Caco-2 (cell line): Measurements from ENCODE around the gene DCBLD2. TPM values are rescaled to one million over a fixed set of nuclear protein-coding genes. Genes with fewer than 3 reads are reported as not detected.

Source experiments
- BruUV-seq: library from RNA; stranded (reverse); fragments of 400-500 nt; replicated peaks from 2 replicates; lab custom pipeline; 2021; lab: Mats Ljungman, UMichigan
- CTCF ChIA-PET: fragments of 300-600 bp; sonication (Branson Sonifier 250); formaldehyde crosslinking; loops from one replicate; lab custom pipeline; 2022; ENCODE audit warnings: antibody characterized with exemption; lab: Charles Lee
- POLR2A ChIA-PET: fragments of 300-600 bp; sonication (Branson Sonifier 250); formaldehyde crosslinking; loops from one replicate; lab custom pipeline; 2022; ENCODE audit warnings: antibody characterized with exemption; lab: Charles Lee
- DNase-seq, 2 experiments: peaks; one replicate each; pipeline versions ENCODE4 v3.0.0 to v3.0.0-alpha.2; 2020 to 2022
- H3K27me3 ChIP-seq: replicated peaks from 2 replicates; pipeline ENCODE4 v1.6.0; 2011; ENCODE audit warnings: low read length; ENCODE audit not compliant: control insufficient read depth, insufficient read depth
- H3K36me3 ChIP-seq: 2 replicates; pipeline ENCODE4 v1.5.1; 2011; ENCODE audit warnings: low read length; ENCODE audit not compliant: control insufficient read depth, insufficient read depth
- H3K4me1 ChIP-seq: fragments of 250-450 bp; sonication (Bioruptor Pico); 2 replicates; pipeline ENCODE4 v1.5.1; 2020; ENCODE audit warnings: mild to moderate bottlenecking
- H3K4me3 ChIP-seq: 2 replicates; pipeline ENCODE4 v1.5.1; 2011; ENCODE audit warnings: low read depth, mild to moderate bottlenecking, control low read depth, low read length
- H3K9me3 ChIP-seq: fragments of 250-450 bp; sonication (Bioruptor Pico); 2 replicates; pipeline ENCODE4 v1.5.1; 2020; ENCODE audit warnings: mild to moderate bottlenecking, moderate library complexity
- H3K27ac Mint-ChIP-seq: one replicate; pipeline ENCODE4 v1.8.0; 2022; ENCODE audit warnings: mixed read lengths; ENCODE audit not compliant: unreplicated experiment
- H3K27me3 Mint-ChIP-seq: one replicate; pipeline ENCODE4 v1.8.0; 2022; ENCODE audit warnings: mixed read lengths; ENCODE audit not compliant: insufficient read depth, unreplicated experiment
- H3K36me3 Mint-ChIP-seq: one replicate; pipeline ENCODE4 v1.8.0; 2022; ENCODE audit warnings: mild to moderate bottlenecking, mixed read lengths; ENCODE audit not compliant: insufficient read depth, unreplicated experiment
- H3K4me1 Mint-ChIP-seq: one replicate; pipeline ENCODE4 v1.8.0; 2022; ENCODE audit warnings: low read depth, mixed read lengths; ENCODE audit not compliant: unreplicated experiment
- H3K4me3 Mint-ChIP-seq: one replicate; pipeline ENCODE4 v1.8.0; 2022; ENCODE audit warnings: mild to moderate bottlenecking, moderate library complexity, mixed read lengths; ENCODE audit not compliant: unreplicated experiment
- H3K9me3 Mint-ChIP-seq: one replicate; pipeline ENCODE4 v1.8.0; 2022; ENCODE audit warnings: mixed read lengths; ENCODE audit not compliant: unreplicated experiment
- CTCF ChIP-seq, 2 experiments: fragments of 200-600 bp in 1 of 2; IDR thresholded peaks; 1 replicate in 1 of 2; 2 replicates in 1 of 2; pipeline versions ENCODE4 v1.5.1 to v1.8.0; 2011 to 2022; ENCODE audit warnings: antibody characterized with exemption in 1 of 2, control low read depth in 1 of 2, inconsistent platforms in 1 of 2, low read depth in 1 of 2, low read length in 1 of 2, mild to moderate bottlenecking in 1 of 2, moderate library complexity in 1 of 2; ENCODE audit not compliant: insufficient read depth in 1 of 2, severe bottlenecking in 1 of 2, unreplicated experiment in 1 of 2
- intact Hi-C: fragments of 100-400 bp; cut with micrococcal nuclease; formaldehyde crosslinking; loops from one replicate; pipeline ENCODE4 v1.10.0; 2022; ENCODE audit not compliant: unreplicated experiment
- total RNA-seq: library from RNA; stranded (reverse); gene quantifications from 2 replicates; pipeline ENCODE4 v1.2.3, GENCODE V29; 2022

The DCBLD2 gene
- total RNA-seq, 1 experiment from 2014 or later = 53.0 TPM

- no TSS peak for BruUV-seq
- intact Hi-C loops = loop anchor here (1.0 to 10.0 kb wide), 6 partner anchors 60 to 783 kb away; partner anchors contain the start of genes DCBLD2 and GABRR3
- Mint-ChIP-seq H3K27me3 (no peaks in the 10 kb centered on the region), H3K4me3 (no peak overlapping the region), H3K9me3 (no peaks in the 10 kb centered on the region), H3K36me3 (peaks cover 28% of the 10 kb centered on the region), H3K27ac (no peak overlapping the region), H3K4me1 (peaks cover 13% of the 10 kb centered on the region)
- DNase-seq = peak in 1 of 2 experiments; percentile 22
- Histone ChIP-seq H3K4me1 (peaks cover 12% of the 10 kb centered on the region), H3K9me3 (no peaks in the 10 kb centered on the region), H3K4me3 (no peak overlapping the region), H3K36me3 (peaks cover 1% of the 10 kb centered on the region), H3K27me3 (no peaks in the 10 kb centered on the region)
- TF ChIP-seq CTCF (IDR thresholded peaks at IDR 0.05; ENCODE audit: insufficient read depth in 1 of 2, low read depth in 1 of 2, low read length in 1 of 2, severe bottlenecking in 1 of 2, unreplicated experiment in 1 of 2) = peak; percentile 42 to 44
- ChIA-PET POLR2A (interaction anchor here (0.5 kb wide), 1 partner anchor 84 kb away, joined by 3 read pairs; the partner anchor contains the start of gene DCBLD2), CTCF (interaction anchor here (0.5 to 2.6 kb wide), 11 partner anchors 9 to 356 kb away, joined by 3 to 46 read pairs (median 4); partner anchors contain the start of genes CPOX and DCBLD2)
Measured at GRCh38 chr3:98817547-98818041, 83.9 kb downstream of the DCBLD2 start.

GRCh38 chr3:98814817-98815420 is 86.6 kb downstream of the DCBLD2 start:
- Mint-ChIP-seq H3K27me3 (no peaks in the 10 kb centered on the region), H3K27ac (peak overlapping the region; percentile 35), H3K4me3 (peak overlapping the region; percentile 6), H3K9me3 (no peaks in the 10 kb centered on the region), H3K36me3 (peaks cover 28% of the 10 kb centered on the region), H3K4me1 (peaks cover 13% of the 10 kb centered on the region)
- H3K36me3 ChIP-seq = peaks cover 1% of the 10 kb centered on the region
- H3K4me3 ChIP-seq = no peak overlapping the region
- BruUV-seq = no TSS peak
- DNase-seq = no peak
- H3K9me3 ChIP-seq = no peaks in the 10 kb centered on the region
- CTCF ChIA-PET = interaction anchor here (0.6 to 2.2 kb wide), 6 partner anchors 9 to 221 kb away, joined by 3 to 26 read pairs (median 4); partner anchors contain the start of genes CPOX and DCBLD2
- intact Hi-C loops = loop anchor here (5.0 to 10.0 kb wide), 4 partner anchors 62 to 780 kb away; partner anchors contain the start of genes CLDND1 and GABRR3
- peaks cover 12% of the 10 kb centered on the region for H3K4me1 ChIP-seq
- POLR2A ChIA-PET = interaction anchor here (0.6 kb wide), 1 partner anchor 249 kb away, joined by 3 read pairs; no protein-coding TSS in a partner anchor
- H3K27me3 ChIP-seq = no peaks in the 10 kb centered on the region
- TF ChIP-seq CTCF (IDR thresholded peaks at IDR 0.05; ENCODE audit: insufficient read depth in 1 of 2, low read depth in 1 of 2, low read length in 1 of 2, severe bottlenecking in 1 of 2, unreplicated experiment in 1 of 2) = no peak

GRCh38 chr3:98812851-98813374 is 88.6 kb downstream of the DCBLD2 start:
- Mint-ChIP-seq H3K27ac (no peak overlapping the region), H3K27me3 (no peaks in the 10 kb centered on the region), H3K36me3 (peaks cover 36% of the 10 kb centered on the region), H3K4me1 (peaks cover 13% of the 10 kb centered on the region), H3K4me3 (no peak overlapping the region), H3K9me3 (no peaks in the 10 kb centered on the region)
- TF ChIP-seq CTCF (IDR thresholded peaks at IDR 0.05; ENCODE audit: insufficient read depth in 1 of 2, low read depth in 1 of 2, low read length in 1 of 2, severe bottlenecking in 1 of 2, unreplicated experiment in 1 of 2) = peak in 1 of 2 experiments; percentile 58
- Histone ChIP-seq H3K4me1 (peaks cover 12% of the 10 kb centered on the region), H3K9me3 (no peaks in the 10 kb centered on the region), H3K27me3 (no peaks in the 10 kb centered on the region), H3K4me3 (no peak overlapping the region), H3K36me3 (peaks cover 1% of the 10 kb centered on the region)
- ChIA-PET CTCF (interaction anchor here (0.6 to 1.2 kb wide), 7 partner anchors 89 to 218 kb away, joined by 3 to 6 read pairs (median 4); partner anchors contain the start of gene DCBLD2), POLR2A (no interaction called here)
- BruUV-seq = no TSS peak
- intact Hi-C loops = loop anchor here (1.0 to 10.0 kb wide), 6 partner anchors 80 to 778 kb away; partner anchors contain the start of genes CLDND1 and GABRR3
- DNase-seq = peak in 1 of 2 experiments; percentile 49
